ENCODE data around the gene SCN10A.

- TF ChIP-seq CTCF (IDR thresholded peaks at IDR 0.05) (no peak), POLR2A (IDR thresholded peaks at IDR 0.05) (no peak), POLR2AphosphoS5 (IDR thresholded peaks at IDR 0.05) (no peak), EP300 (IDR thresholded peaks at IDR 0.05) (no peak)
Observed at GRCh38 chr3:38658841-38659240, 157.2 kb downstream of the SCN10A start.

Measured in gastroesophageal sphincter (tissue), 3 donors.